ENCODE results near the gene UNCX.

Gene UNCX

GRCh38 chr7:1263391-1263951 lies 30.8 kb downstream of the UNCX start:
- H3K4me3 ChIP-seq (ENCODE audit: low read depth, low read length), result no peak overlapping the region
- ChIA-PET POLR2A (no interaction called here), CTCF (interaction anchor here (1.4 to 1.6 kb wide), 2 partner anchors 16 to 38 kb away, joined by 5 to 6 read pairs; no protein-coding TSS in a partner anchor)
- no peak for TF ChIP-seq CTCF (IDR thresholded peaks at IDR 0.05; ENCODE audit: insufficient read depth, low read length, missing control alignments)
- DNase-seq (ENCODE audit: low read depth, low spot score), result no peak

GRCh38 chr7:1264345-1265280 lies 31.9 kb downstream of the UNCX start:
- no peak for DNase-seq (ENCODE audit: low read depth, low spot score)

GRCh38 chr7:1267016-1267900 lies 34.6 kb downstream of the UNCX start:
- DNase-seq (ENCODE audit: low read depth, low spot score), result no peak
- H3K4me3 ChIP-seq (ENCODE audit: low read depth, low read length), result no peak overlapping the region
- no peak for TF ChIP-seq CTCF (IDR thresholded peaks at IDR 0.05; ENCODE audit: insufficient read depth, low read length, missing control alignments)
- CTCF ChIA-PET, result interaction anchor here (0.9 kb wide), 1 partner anchor 73 kb away, joined by 3 read pairs; no protein-coding TSS in a partner anchor
- POLR2A ChIA-PET, result no interaction called here

More at GRCh38 chr7:1264345-1265280, 31.9 kb downstream of the UNCX start:
- CTCF ChIA-PET, result no interaction called here
- POLR2A ChIA-PET, result no interaction called here
- no peak for TF ChIP-seq CTCF (IDR thresholded peaks at IDR 0.05; ENCODE audit: insufficient read depth, low read length, missing control alignments)
- no peak overlapping the region for H3K4me3 ChIP-seq (ENCODE audit: low read depth, low read length)

GRCh38 chr7:1268076-1268815 lies 35.6 kb downstream of the UNCX start:
- CTCF ChIA-PET, result interaction anchor here (0.9 kb wide), 1 partner anchor 74 kb away, joined by 3 read pairs; no protein-coding TSS in a partner anchor
- no peak for TF ChIP-seq CTCF (IDR thresholded peaks at IDR 0.05; ENCODE audit: insufficient read depth, low read length, missing control alignments)
- H3K4me3 ChIP-seq (ENCODE audit: low read depth, low read length), result no peak overlapping the region
- DNase-seq (ENCODE audit: low read depth, low spot score), result no peak
- POLR2A ChIA-PET, result no interaction called here

- DNase-seq (ENCODE audit: low read depth, low spot score), result no peak
- H3K4me3 ChIP-seq (ENCODE audit: low read depth, low read length), result no peak overlapping the region
- ChIA-PET CTCF (no interaction called here), POLR2A (no interaction called here)
- no peak for TF ChIP-seq CTCF (IDR thresholded peaks at IDR 0.05; ENCODE audit: insufficient read depth, low read length, missing control alignments)
Observed at GRCh38 chr7:1268866-1269265, 36.2 kb downstream of the UNCX start.

All from AG04449 (cell line).